ENCODE data around the gene TSPAN14. TPM values are rescaled to one million over a fixed set of nuclear protein-coding genes. Genes with fewer than 3 reads are reported as not detected.

Gene TSPAN14
- total RNA-seq, 1 experiment from 2014 or later, result 73.5 TPM

DNA sequence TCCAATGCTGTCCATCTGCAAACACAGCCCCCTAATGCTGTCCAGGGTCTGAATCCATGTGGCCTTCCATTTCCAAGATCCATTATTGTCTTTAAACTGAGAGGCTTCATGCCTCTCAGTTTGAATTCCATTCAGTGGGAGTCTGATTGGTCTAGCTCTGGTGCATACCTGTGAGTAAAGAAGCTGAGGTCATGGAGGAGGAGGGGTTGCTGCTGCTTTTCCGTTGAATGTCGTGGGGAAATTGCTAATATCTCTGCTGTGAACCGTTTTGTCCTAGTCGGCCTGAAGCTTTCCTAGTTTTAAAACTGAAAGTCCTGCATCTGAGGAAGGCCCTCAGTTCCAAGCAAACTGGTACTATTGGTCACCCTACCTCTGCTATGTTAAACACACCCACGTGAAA lies 101.3 kb downstream of the TSPAN14 start (continued):
- TF ChIP-seq ZNF317 (CRISPR knock-in tag; IDR thresholded peaks at IDR 0.05; ENCODE audit: borderline replicate concordance, low read depth), result no peak
- TF ChIP-seq, protein P1, sequence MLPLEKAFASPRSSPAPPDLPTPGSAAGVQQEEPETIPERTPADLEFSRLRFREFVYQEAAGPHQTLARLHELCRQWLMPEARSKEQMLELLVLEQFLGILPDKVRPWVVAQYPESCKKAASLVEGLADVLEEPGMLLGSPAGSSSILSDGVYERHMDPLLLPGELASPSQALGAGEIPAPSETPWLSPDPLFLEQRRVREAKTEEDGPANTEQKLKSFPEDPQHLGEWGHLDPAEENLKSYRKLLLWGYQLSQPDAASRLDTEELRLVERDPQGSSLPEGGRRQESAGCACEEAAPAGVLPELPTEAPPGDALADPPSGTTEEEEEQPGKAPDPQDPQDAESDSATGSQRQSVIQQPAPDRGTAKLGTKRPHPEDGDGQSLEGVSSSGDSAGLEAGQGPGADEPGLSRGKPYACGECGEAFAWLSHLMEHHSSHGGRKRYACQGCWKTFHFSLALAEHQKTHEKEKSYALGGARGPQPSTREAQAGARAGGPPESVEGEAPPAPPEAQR (CRISPR knock-in tag; IDR thresholded peaks at IDR 0.05), result no peak
- no peak for TF ChIP-seq MYBL2 (CRISPR knock-in tag; IDR thresholded peaks at IDR 0.05)
- TF ChIP-seq, protein P2, sequence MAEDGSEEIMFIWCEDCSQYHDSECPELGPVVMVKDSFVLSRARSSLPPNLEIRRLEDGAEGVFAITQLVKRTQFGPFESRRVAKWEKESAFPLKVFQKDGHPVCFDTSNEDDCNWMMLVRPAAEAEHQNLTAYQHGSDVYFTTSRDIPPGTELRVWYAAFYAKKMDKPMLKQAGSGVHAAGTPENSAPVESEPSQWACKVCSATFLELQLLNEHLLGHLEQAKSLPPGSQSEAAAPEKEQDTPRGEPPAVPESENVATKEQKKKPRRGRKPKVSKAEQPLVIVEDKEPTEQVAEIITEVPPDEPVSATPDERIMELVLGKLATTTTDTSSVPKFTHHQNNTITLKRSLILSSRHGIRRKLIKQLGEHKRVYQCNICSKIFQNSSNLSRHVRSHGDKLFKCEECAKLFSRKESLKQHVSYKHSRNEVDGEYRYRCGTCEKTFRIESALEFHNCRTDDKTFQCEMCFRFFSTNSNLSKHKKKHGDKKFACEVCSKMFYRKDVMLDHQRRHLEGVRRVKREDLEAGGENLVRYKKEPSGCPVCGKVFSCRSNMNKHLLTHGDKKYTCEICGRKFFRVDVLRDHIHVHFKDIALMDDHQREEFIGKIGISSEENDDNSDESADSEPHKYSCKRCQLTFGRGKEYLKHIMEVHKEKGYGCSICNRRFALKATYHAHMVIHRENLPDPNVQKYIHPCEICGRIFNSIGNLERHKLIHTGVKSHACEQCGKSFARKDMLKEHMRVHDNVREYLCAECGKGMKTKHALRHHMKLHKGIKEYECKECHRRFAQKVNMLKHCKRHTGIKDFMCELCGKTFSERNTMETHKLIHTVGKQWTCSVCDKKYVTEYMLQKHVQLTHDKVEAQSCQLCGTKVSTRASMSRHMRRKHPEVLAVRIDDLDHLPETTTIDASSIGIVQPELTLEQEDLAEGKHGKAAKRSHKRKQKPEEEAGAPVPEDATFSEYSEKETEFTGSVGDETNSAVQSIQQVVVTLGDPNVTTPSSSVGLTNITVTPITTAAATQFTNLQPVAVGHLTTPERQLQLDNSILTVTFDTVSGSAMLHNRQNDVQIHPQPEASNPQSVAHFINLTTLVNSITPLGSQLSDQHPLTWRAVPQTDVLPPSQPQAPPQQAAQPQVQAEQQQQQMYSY (CRISPR knock-in tag; IDR thresholded peaks at IDR 0.05), result no peak
- no peak for TF ChIP-seq ESRRA (CRISPR knock-in tag; IDR thresholded peaks at IDR 0.05; ENCODE audit: borderline replicate concordance)
- TF ChIP-seq HMGXB4 (CRISPR knock-in tag; IDR thresholded peaks at IDR 0.05), result no peak
- TF ChIP-seq PREB (CRISPR knock-in tag; IDR thresholded peaks at IDR 0.05; ENCODE audit: borderline replicate concordance), result no peak
- no peak for TF ChIP-seq NFE2L1 (CRISPR knock-in tag; IDR thresholded peaks at IDR 0.05)
- TF ChIP-seq ZNF232 (CRISPR knock-in tag; IDR thresholded peaks at IDR 0.05), result no peak
- no peak for TF ChIP-seq AFF4 (CRISPR knock-in tag; IDR thresholded peaks at IDR 0.05; ENCODE audit: borderline replicate concordance)
- TF ChIP-seq E2F5 (CRISPR knock-in tag; IDR thresholded peaks at IDR 0.05), result no peak
- TF ChIP-seq CREM (CRISPR knock-in tag; IDR thresholded peaks at IDR 0.05), result no peak
- TF ChIP-seq FOXK1 (CRISPR knock-in tag; IDR thresholded peaks at IDR 0.05), result no peak
- TF ChIP-seq ARID4B (CRISPR knock-in tag; IDR thresholded peaks at IDR 0.05; ENCODE audit: borderline replicate concordance), result no peak
- no peak for TF ChIP-seq NR3C1 (CRISPR knock-in tag; conservative IDR thresholded peaks at IDR 0.05; ENCODE audit: low read depth)
- no peak for TF ChIP-seq ATF1 (CRISPR knock-in tag; IDR thresholded peaks at IDR 0.05)

All from WTC11 (cell line).